A673 (cell line): ENCODE measurements around the gene ADAMTS14. TPM values are rescaled to one million over a fixed set of nuclear protein-coding genes. Genes with fewer than 3 reads are reported as not detected.

Experiments
- BruUV-seq: library from RNA; stranded (reverse); fragments of 400-500 nt; replicated peaks from 2 replicates; lab custom pipeline; 2021; lab: Mats Ljungman, UMichigan
- CTCF ChIA-PET: fragments of 300-600 bp; sonication (Branson Sonifier 250); formaldehyde crosslinking; loops from one replicate; lab custom pipeline; 2022; ENCODE audit warnings: antibody characterized with exemption; lab: Charles Lee
- POLR2A ChIA-PET: fragments of 300-600 bp; sonication (Branson Sonifier 250); formaldehyde crosslinking; loops from one replicate; lab custom pipeline; 2022; ENCODE audit warnings: antibody characterized with exemption; ENCODE audit not compliant: low non-redundant PET; lab: Charles Lee
- DNase-seq: peaks from one replicate; pipeline ENCODE4 v3.0.0-alpha.2; 2015; ENCODE audit warnings: low spot score
- H3K27ac ChIP-seq: fragments of 200-600 bp; sonication (generic); 2 replicates; pipeline ENCODE4 v1.5.1; 2016; ENCODE audit warnings: mixed run types, low read depth, mild to moderate bottlenecking, mixed read lengths, antibody characterized with exemption, low read length; ENCODE audit not compliant: poor library complexity, severe bottlenecking
- H3K27me3 ChIP-seq: fragments of 200-600 bp; sonication (generic); replicated peaks from 2 replicates; pipeline ENCODE4 v1.6.1; 2017; ENCODE audit warnings: mixed run types, low read depth, mild to moderate bottlenecking, mixed read lengths, antibody characterized with exemption, low read length; ENCODE audit not compliant: insufficient read depth, poor library complexity
- H3K36me3 ChIP-seq: fragments of 200-600 bp; sonication (generic); 2 replicates; pipeline ENCODE4 v1.6.1; 2016; ENCODE audit warnings: mixed run types, mild to moderate bottlenecking, mixed read lengths, antibody characterized with exemption, low read length; ENCODE audit not compliant: insufficient read depth, poor library complexity, severe bottlenecking
- H3K4me1 ChIP-seq: fragments of 200-600 bp; sonication (generic); 2 replicates; pipeline ENCODE4 v1.6.1; 2017; ENCODE audit warnings: mixed run types, mild to moderate bottlenecking, mixed read lengths, antibody characterized with exemption, low read length; ENCODE audit not compliant: insufficient read depth, poor library complexity, severe bottlenecking
- H3K4me3 ChIP-seq: fragments of 200-600 bp; sonication (generic); 2 replicates; pipeline ENCODE4 v1.5.1; 2016; ENCODE audit warnings: low read depth, mixed run types, mild to moderate bottlenecking, mixed read lengths, low read length; ENCODE audit not compliant: poor library complexity, severe bottlenecking
- H3K9me3 ChIP-seq: fragments of 200-600 bp; sonication (generic); 2 replicates; pipeline ENCODE4 v1.6.1; 2016; ENCODE audit warnings: mixed run types, low read depth, mild to moderate bottlenecking, mixed read lengths, antibody characterized with exemption, low read length; ENCODE audit not compliant: poor library complexity, severe bottlenecking
- EZH2 ChIP-seq: fragments of 200-600 bp; sonication (generic); IDR thresholded peaks from 2 replicates; pipeline ENCODE4 v1.6.1; 2017; ENCODE audit warnings: borderline replicate concordance, low read depth, mild to moderate bottlenecking, mixed read lengths, antibody characterized with exemption, low read length; ENCODE audit not compliant: poor library complexity, severe bottlenecking
- intact Hi-C: fragments of 100-400 bp; cut with micrococcal nuclease; formaldehyde crosslinking; loops from one replicate; pipeline ENCODE4 v1.10.0; 2022; ENCODE audit not compliant: unreplicated experiment
- total RNA-seq: library from RNA; stranded (reverse); gene quantifications from 2 replicates; pipeline ENCODE4 v1.2.3, GENCODE V29; 2021
- TF ChIP-seq, protein P1 (sequence below): fragments of 300-800, 200-600 bp; sonication (generic); conservative IDR thresholded peaks from 2 replicates; pipeline ENCODE4 v1.5.1; 2017; ENCODE audit warnings: low read depth, mild to moderate bottlenecking, antibody characterized with exemption, low read length, moderate library complexity, mixed read lengths

Gene ADAMTS14
- total RNA-seq, 1 experiment from 2014 or later = 0.21 TPM

- Histone ChIP-seq H3K4me3 (no peak overlapping the region), H3K27ac (no peak overlapping the region), H3K36me3 (no peaks in the 10 kb centered on the region), H3K4me1 (no peaks in the 10 kb centered on the region), H3K27me3 (no peaks in the 10 kb centered on the region), H3K9me3 (peaks cover 5% of the 10 kb centered on the region)
- CTCF ChIA-PET = no interaction called here
- peak; percentile 17 for DNase-seq
- TF ChIP-seq EZH2 = no peak
- TF ChIP-seq, protein P1, sequence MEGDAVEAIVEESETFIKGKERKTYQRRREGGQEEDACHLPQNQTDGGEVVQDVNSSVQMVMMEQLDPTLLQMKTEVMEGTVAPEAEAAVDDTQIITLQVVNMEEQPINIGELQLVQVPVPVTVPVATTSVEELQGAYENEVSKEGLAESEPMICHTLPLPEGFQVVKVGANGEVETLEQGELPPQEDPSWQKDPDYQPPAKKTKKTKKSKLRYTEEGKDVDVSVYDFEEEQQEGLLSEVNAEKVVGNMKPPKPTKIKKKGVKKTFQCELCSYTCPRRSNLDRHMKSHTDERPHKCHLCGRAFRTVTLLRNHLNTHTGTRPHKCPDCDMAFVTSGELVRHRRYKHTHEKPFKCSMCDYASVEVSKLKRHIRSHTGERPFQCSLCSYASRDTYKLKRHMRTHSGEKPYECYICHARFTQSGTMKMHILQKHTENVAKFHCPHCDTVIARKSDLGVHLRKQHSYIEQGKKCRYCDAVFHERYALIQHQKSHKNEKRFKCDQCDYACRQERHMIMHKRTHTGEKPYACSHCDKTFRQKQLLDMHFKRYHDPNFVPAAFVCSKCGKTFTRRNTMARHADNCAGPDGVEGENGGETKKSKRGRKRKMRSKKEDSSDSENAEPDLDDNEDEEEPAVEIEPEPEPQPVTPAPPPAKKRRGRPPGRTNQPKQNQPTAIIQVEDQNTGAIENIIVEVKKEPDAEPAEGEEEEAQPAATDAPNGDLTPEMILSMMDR = no peak
- POLR2A ChIA-PET = no interaction called here
- intact Hi-C loops = no loop called here
- no TSS peak for BruUV-seq
Measured at GRCh38 chr10:70648427-70648826, 23.9 kb upstream of the ADAMTS14 start.

GRCh38 chr10:70649526-70649925 is 22.8 kb upstream of the ADAMTS14 start:
- Histone ChIP-seq H3K27me3 (no peaks in the 10 kb centered on the region), H3K4me3 (no peak overlapping the region), H3K36me3 (no peaks in the 10 kb centered on the region), H3K27ac (no peak overlapping the region), H3K4me1 (no peaks in the 10 kb centered on the region), H3K9me3 (peaks cover 5% of the 10 kb centered on the region)
- ChIA-PET POLR2A (no interaction called here), CTCF (no interaction called here)
- TF ChIP-seq, protein P1 = no peak
- no peak for TF ChIP-seq EZH2
- no TSS peak for BruUV-seq
- intact Hi-C loops = no loop called here
- no peak for DNase-seq

- Histone ChIP-seq H3K4me3 (no peak overlapping the region), H3K36me3 (no peaks in the 10 kb centered on the region), H3K9me3 (peaks cover 5% of the 10 kb centered on the region), H3K27me3 (no peaks in the 10 kb centered on the region), H3K4me1 (no peaks in the 10 kb centered on the region), H3K27ac (no peak overlapping the region)
- POLR2A ChIA-PET = no interaction called here
- DNase-seq = no peak
- no peak for TF ChIP-seq EZH2
- TF ChIP-seq, protein P1 = no peak
- BruUV-seq = no TSS peak
- intact Hi-C loops = no loop called here
- CTCF ChIA-PET = no interaction called here
Measured at GRCh38 chr10:70650104-70650503, 22.2 kb upstream of the ADAMTS14 start.
